HEK293T (cell line): ENCODE data around the gene PHLPP1.

Experiments used
- SP1 ChIP-seq: fragments of 450-650 bp; IDR thresholded peaks from 2 replicates; pipeline ENCODE4 v1.6.1; 2017
- SUZ12 ChIP-seq: fragments of 450-650 bp; IDR thresholded peaks from 2 replicates; pipeline ENCODE4 v1.6.1; 2016; ENCODE audit warnings: mild to moderate bottlenecking

GRCh38 chr18:62688743-62689317 is 26.5 kb upstream of the PHLPP1 start:
- TF ChIP-seq SUZ12 (no peak), SP1 (no peak)
